GM19395 (cell line): ENCODE results near the gene GLYATL1.

Experiments used
- ATAC-seq: cut with Tn5 transposase; IDR thresholded peaks from one replicate; pipeline ENCODE4 v1.9.1; 2021; ENCODE audit warnings: mild to moderate bottlenecking, moderate library complexity; ENCODE audit not compliant: unreplicated experiment

GLYATL1 gene

GRCh38 chr11:58939277-58939676, at the start of gene GLYATL1:
GLYATL1 (plus strand) TSS chr11:58939488; CDS start chr11:58947088, 7,600 bp downstream.
- no peak for ATAC-seq

GRCh38 chr11:58893899-58894298, 45.4 kb upstream of the GLYATL1 start:
- no peak for ATAC-seq

GRCh38 chr11:58898106-58898505, 41.2 kb upstream of the GLYATL1 start:
- ATAC-seq, result no peak

- peak; percentile 78 for ATAC-seq
Measured at GRCh38 chr11:58900479-58901420, 38.5 kb upstream of the GLYATL1 start.

GRCh38 chr11:58902881-58903280, 36.4 kb upstream of the GLYATL1 start:
- no peak for ATAC-seq

GRCh38 chr11:58905011-58905720, 34.1 kb upstream of the GLYATL1 start:
- ATAC-seq, result no peak

GRCh38 chr11:58905721-58906547, 33.4 kb upstream of the GLYATL1 start:
- ATAC-seq, result no peak

- ATAC-seq, result no peak
Measured at GRCh38 chr11:58907780-58908179, 31.5 kb upstream of the GLYATL1 start.

GRCh38 chr11:58912124-58912523, 27.2 kb upstream of the GLYATL1 start:
- no peak for ATAC-seq

GRCh38 chr11:58913685-58914084, 25.6 kb upstream of the GLYATL1 start:
- no peak for ATAC-seq

- no peak for ATAC-seq
Measured at GRCh38 chr11:58914821-58915543, 24.3 kb upstream of the GLYATL1 start.

- no peak for ATAC-seq
Measured at GRCh38 chr11:58916637-58917036, 22.7 kb upstream of the GLYATL1 start.

- no peak for ATAC-seq
Measured at GRCh38 chr11:58917159-58917783, 22.0 kb upstream of the GLYATL1 start.

GRCh38 chr11:58919561-58919960, 19.7 kb upstream of the GLYATL1 start:
- no peak for ATAC-seq

GRCh38 chr11:58919980-58920379, 19.3 kb upstream of the GLYATL1 start:
- no peak for ATAC-seq

GRCh38 chr11:58921778-58922390, 17.4 kb upstream of the GLYATL1 start:
- ATAC-seq, result no peak

GRCh38 chr11:58922479-58922878, 16.8 kb upstream of the GLYATL1 start:
- no peak for ATAC-seq

- ATAC-seq, result peak; percentile 91
Measured at GRCh38 chr11:58923300-58923788, 15.9 kb upstream of the GLYATL1 start.

GRCh38 chr11:58924230-58924629, 15.1 kb upstream of the GLYATL1 start:
- no peak for ATAC-seq
